Measurements from ENCODE around the gene USP17L19.
"Not testable (repeated sequence)": the region's sequence is repeated elsewhere in the genome, so short reads cannot be mapped to it uniquely, and the experiment has no call there.

GRCh38 chr4:9224596-9224995, 28.6 kb upstream of the USP17L19 start, which contains the start of gene USP17L13:
- not testable (repeated sequence) for TF ChIP-seq CTCF (IDR thresholded peaks at IDR 0.05; ENCODE audit: insufficient read depth, low read length); SPI1 (IDR thresholded peaks at IDR 0.05; ENCODE audit: borderline replicate concordance, low read depth); REST (IDR thresholded peaks at IDR 0.05; ENCODE audit: insufficient replicate concordance, low read depth); GABPA (IDR thresholded peaks at IDR 0.05; ENCODE audit: low read depth); POLR2AphosphoS5 (IDR thresholded peaks at IDR 0.05; ENCODE audit: low read depth)

All from HL-60 (cell line).